ENCODE results near the gene NEDD9. TPM values are rescaled to one million over a fixed set of nuclear protein-coding genes. Genes with fewer than 3 reads are reported as not detected.
A peak's percentile ranks its signal among the peaks of the same experiment; 100 is the strongest.

Gene NEDD9
- total RNA-seq, 4 donors from 2014 or later, result 36.2 to 99.1 (median 70.2) TPM

DNA sequence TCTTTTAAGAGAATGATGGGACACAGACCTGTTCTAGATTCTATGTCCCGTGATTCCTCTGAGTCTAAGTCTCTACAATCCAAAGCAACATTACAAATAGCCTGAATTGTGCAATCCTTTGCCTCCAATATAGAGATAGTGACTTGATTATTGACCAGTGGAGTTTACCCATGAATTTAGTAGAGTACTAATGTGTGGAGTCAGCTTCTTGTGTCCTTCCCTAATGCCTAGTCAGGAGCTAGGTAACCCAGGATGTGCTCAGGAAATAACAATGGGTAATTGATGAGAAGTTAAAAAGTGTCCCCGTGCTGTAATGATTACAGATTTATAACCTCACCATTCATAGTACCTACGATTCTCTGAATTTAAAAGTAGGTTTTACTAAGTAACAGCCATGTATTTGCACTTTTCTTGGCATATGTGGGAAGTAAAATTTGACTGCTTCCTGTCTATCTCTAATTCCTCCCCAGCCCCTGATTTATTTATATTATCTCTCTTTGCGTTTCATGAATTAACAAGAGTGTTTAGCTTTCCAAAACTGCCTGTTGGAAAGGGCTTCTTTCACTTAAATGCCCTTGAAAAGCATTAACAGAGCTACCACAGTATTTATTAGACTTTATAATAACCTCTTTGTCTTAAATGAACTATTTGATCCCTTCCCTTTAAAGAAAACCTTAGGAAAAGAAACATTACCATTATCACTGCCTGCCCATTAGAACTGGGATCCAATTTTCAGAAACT, 30.5 kb downstream of the NEDD9 start:
- H3K9me3 ChIP-seq, result no peaks in the 10 kb centered on the region
- no peak for TF ChIP-seq POLR2A (IDR thresholded peaks at IDR 0.05)
- TF ChIP-seq, protein P1, sequence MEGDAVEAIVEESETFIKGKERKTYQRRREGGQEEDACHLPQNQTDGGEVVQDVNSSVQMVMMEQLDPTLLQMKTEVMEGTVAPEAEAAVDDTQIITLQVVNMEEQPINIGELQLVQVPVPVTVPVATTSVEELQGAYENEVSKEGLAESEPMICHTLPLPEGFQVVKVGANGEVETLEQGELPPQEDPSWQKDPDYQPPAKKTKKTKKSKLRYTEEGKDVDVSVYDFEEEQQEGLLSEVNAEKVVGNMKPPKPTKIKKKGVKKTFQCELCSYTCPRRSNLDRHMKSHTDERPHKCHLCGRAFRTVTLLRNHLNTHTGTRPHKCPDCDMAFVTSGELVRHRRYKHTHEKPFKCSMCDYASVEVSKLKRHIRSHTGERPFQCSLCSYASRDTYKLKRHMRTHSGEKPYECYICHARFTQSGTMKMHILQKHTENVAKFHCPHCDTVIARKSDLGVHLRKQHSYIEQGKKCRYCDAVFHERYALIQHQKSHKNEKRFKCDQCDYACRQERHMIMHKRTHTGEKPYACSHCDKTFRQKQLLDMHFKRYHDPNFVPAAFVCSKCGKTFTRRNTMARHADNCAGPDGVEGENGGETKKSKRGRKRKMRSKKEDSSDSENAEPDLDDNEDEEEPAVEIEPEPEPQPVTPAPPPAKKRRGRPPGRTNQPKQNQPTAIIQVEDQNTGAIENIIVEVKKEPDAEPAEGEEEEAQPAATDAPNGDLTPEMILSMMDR (IDR thresholded peaks at IDR 0.05), result no peak
- peaks cover 0 to 4% of the 10 kb centered on the region in 2 donors for H3K4me1 ChIP-seq
- peak overlapping the region in 1 of 2 donors; percentile 46 for H3K27ac ChIP-seq
- no peak for DNase-seq
- H3K4me3 ChIP-seq, result no peak overlapping the region
- no peaks in the 10 kb centered on the region for H3K27me3 ChIP-seq
- intact Hi-C loops (cut with DNase I; ENCODE audit: low total_unique reads), result no loop called here
- no peaks in the 10 kb centered on the region for H3K36me3 ChIP-seq

DNA sequence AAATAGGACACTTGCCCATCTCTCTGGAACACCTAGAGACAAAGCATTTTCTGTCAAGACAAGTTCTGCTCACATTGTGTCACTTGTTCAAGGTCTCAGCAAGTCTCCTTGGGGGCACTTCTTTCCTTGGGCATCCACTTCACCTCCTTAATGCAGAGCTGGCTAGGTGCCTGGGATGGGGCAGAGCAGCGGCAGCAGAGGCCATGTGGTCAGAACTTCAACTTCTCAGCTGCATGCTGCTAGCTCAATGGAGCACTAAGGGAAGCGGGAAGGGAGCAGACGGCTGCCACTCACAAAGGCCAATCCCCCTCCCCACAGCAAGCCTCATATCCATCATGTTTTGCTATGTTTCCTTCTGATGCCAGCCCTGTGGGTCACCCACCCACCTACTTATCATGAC, 31.5 kb downstream of the NEDD9 start:
- peaks cover 0 to 5% of the 10 kb centered on the region in 2 donors for H3K4me1 ChIP-seq
- H3K36me3 ChIP-seq, result no peaks in the 10 kb centered on the region
- no peak overlapping the region for H3K4me3 ChIP-seq
- no peak overlapping the region for H3K27ac ChIP-seq
- intact Hi-C loops (cut with DNase I; ENCODE audit: low total_unique reads), result no loop called here
- no peaks in the 10 kb centered on the region for H3K27me3 ChIP-seq
- no peaks in the 10 kb centered on the region for H3K9me3 ChIP-seq
- DNase-seq, result no peak
- no peak for TF ChIP-seq POLR2A (IDR thresholded peaks at IDR 0.05)
- TF ChIP-seq, protein P1 (IDR thresholded peaks at IDR 0.05), result no peak

DNA sequence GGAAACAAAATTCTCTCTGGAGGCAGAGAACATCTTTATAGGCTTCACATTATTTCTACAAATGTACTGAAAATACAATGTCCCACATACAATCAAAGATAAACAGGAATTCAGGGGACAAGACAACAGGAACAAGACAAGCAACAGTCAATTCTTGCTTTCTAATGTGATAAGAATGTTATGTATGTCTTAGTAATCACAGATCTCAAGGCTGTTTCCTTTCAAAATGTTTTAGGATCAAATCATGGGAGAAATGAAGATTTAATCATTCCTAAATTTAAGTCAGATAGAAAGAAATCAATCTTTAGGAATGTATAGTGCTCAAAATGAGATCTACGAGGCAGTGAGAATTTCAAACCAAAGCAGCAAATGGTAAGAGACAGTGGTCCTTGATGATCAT, 32.1 kb downstream of the NEDD9 start:
- no peak overlapping the region for H3K27ac ChIP-seq
- H3K4me3 ChIP-seq, result no peak overlapping the region
- DNase-seq, result no peak
- intact Hi-C loops (cut with DNase I; ENCODE audit: low total_unique reads), result no loop called here
- H3K4me1 ChIP-seq, result peaks cover 0 to 5% of the 10 kb centered on the region in 2 donors
- no peaks in the 10 kb centered on the region for H3K27me3 ChIP-seq
- no peaks in the 10 kb centered on the region for H3K36me3 ChIP-seq
- TF ChIP-seq, protein P1 (IDR thresholded peaks at IDR 0.05), result no peak
- no peak for TF ChIP-seq POLR2A (IDR thresholded peaks at IDR 0.05)
- H3K9me3 ChIP-seq, result no peaks in the 10 kb centered on the region

DNA sequence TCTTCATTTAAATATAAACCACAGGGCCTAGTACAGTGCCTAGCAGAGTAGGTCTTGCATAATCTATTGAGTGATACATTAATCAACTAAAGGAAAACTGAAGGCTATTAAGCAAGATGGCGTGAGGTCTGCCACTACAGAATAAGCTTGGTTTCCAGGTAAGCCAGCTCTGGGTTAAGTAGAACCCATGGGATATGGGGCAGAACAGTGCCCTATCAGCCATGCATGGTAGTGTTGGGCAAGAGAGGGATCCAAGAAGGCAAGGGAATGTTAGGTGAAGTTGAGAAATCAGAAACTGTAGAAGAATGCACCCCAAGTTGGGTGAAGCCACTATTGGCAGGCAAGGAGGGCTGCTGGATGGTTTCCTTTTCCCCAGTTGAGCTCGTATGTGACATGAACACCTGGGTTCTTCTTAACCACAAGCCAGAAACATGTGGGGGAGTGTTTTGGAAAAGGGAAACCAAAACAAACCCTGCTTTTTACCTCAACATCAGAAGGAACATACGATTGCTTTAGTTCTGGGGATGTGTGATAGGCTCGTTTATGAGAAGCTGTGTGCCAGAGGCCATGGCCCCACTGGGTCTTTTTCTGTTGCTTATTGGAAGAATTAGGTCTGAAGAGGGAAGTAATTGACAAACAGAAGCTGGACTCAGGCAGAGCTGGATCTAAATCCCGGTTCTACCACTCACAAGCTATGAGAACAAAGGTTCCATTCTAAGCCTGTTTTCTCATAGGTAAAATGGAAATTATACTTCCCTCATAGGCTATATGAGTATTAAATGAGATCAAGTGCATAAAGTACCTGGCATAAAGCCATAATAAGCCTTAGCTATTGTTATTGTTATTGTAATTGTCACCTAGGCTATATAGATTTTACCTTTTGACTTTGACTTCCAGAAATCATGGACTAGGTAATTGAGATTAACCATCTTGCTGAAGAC, 33.5 kb downstream of the NEDD9 start:
- Histone ChIP-seq H3K4me1 (peaks cover 0 to 5% of the 10 kb centered on the region in 2 donors), H3K27ac (no peak overlapping the region), H3K9me3 (no peaks in the 10 kb centered on the region), H3K4me3 (no peak overlapping the region), H3K27me3 (no peaks in the 10 kb centered on the region), H3K36me3 (no peaks in the 10 kb centered on the region)
- TF ChIP-seq, protein P1 (IDR thresholded peaks at IDR 0.05), result no peak
- no peak for TF ChIP-seq POLR2A (IDR thresholded peaks at IDR 0.05)
- DNase-seq, result no peak
- intact Hi-C loops (cut with DNase I; ENCODE audit: low total_unique reads), result no loop called here

DNA sequence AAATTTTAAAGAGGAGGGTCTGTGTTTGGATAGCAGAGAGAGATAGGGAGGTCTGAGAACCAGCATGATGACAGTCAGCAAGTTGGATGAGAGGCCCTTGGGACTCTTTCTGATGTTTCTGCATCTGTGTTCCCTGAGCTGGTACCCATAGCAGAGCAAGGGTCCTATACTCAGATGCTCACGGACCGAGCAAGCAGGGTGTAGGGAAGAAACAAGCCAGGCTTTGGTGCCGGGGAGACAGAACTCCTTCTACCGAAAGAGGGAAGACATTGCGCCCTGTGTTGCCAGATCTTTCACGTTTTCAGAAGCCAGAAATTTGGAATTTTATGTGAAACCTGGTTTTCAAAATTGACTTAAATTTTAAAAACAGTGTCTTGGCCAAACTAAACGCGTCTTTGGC, 34.6 kb downstream of the NEDD9 start:
- Histone ChIP-seq H3K36me3 (no peaks in the 10 kb centered on the region), H3K4me3 (no peak overlapping the region), H3K27me3 (no peaks in the 10 kb centered on the region), H3K9me3 (no peaks in the 10 kb centered on the region), H3K4me1 (peaks cover 0 to 5% of the 10 kb centered on the region in 2 donors), H3K27ac (no peak overlapping the region)
- no peak for TF ChIP-seq POLR2A (IDR thresholded peaks at IDR 0.05)
- TF ChIP-seq, protein P1 (IDR thresholded peaks at IDR 0.05), result no peak
- DNase-seq, result no peak
- intact Hi-C loops (cut with DNase I; ENCODE audit: low total_unique reads), result no loop called here

Measured in uterus (tissue), 4 donors.